Osteoblast (primary cell): Measurements from ENCODE around the gene OR10H2. TPM values are rescaled to one million over a fixed set of nuclear protein-coding genes. Genes with fewer than 3 reads are reported as not detected.

ENCODE experiments used
- DNase-seq: peaks from one replicate; pipeline ENCODE4 v3.0.0; 2011; ENCODE audit warnings: low spot score, mixed read lengths; ENCODE audit not compliant: insufficient read length; ENCODE audit errors: missing footprints
- H2AFZ ChIP-seq: 2 replicates; pipeline ENCODE4 v1.6.0; 2011; ENCODE audit warnings: mild to moderate bottlenecking, low read length
- H3K27ac ChIP-seq: 2 replicates; pipeline ENCODE4 v1.5.1; 2011; ENCODE audit warnings: mild to moderate bottlenecking, low read depth, low read length, moderate library complexity
- H3K27me3 ChIP-seq: 2 replicates; pipeline ENCODE4 v1.6.0; 2012; ENCODE audit warnings: mild to moderate bottlenecking, control low read depth, inconsistent platforms, low read length, moderate library complexity; ENCODE audit not compliant: insufficient read depth
- H3K36me3 ChIP-seq: 2 replicates; pipeline ENCODE4 v1.5.1; 2011; ENCODE audit warnings: mild to moderate bottlenecking, low read length, control low read depth, moderate library complexity; ENCODE audit not compliant: insufficient read depth
- H3K4me1 ChIP-seq: 2 replicates; pipeline ENCODE4 v1.5.1; 2011; ENCODE audit warnings: mild to moderate bottlenecking, low read length, control low read depth, moderate library complexity; ENCODE audit not compliant: insufficient read depth
- H3K4me2 ChIP-seq: 2 replicates; pipeline ENCODE4 v1.6.0; 2011; ENCODE audit warnings: mild to moderate bottlenecking, low read length; ENCODE audit not compliant: insufficient read depth
- H3K4me3 ChIP-seq: fragments of 200-600 bp; sonication (generic); 3 replicates; pipeline ENCODE4 v1.5.1; 2012; ENCODE audit warnings: mild to moderate bottlenecking, low read length, inconsistent platforms; ENCODE audit not compliant: insufficient read depth
- H3K79me2 ChIP-seq: 2 replicates; pipeline ENCODE4 v1.6.0; 2012; ENCODE audit warnings: mild to moderate bottlenecking, low read length, control low read depth, inconsistent platforms; ENCODE audit not compliant: insufficient read depth
- H3K9me3 ChIP-seq: 2 replicates; pipeline ENCODE4 v1.5.1; 2011; ENCODE audit warnings: low read depth, low read length, control low read depth
- H4K20me1 ChIP-seq: 2 replicates; pipeline ENCODE4 v1.6.0; 2012; ENCODE audit warnings: mild to moderate bottlenecking, low read length, control low read depth; ENCODE audit not compliant: insufficient read depth
- total RNA-seq: library from RNA; depleted of rRNA; stranded (reverse); fragments of >200 nt; gene quantifications from 2 replicates; pipeline ENCODE4 v1.2.3, GENCODE V29; 2012
- TF ChIP-seq, protein P1 (sequence below): IDR thresholded peaks from 2 replicates; pipeline ENCODE4 v1.5.1; 2011; ENCODE audit warnings: mild to moderate bottlenecking, low read depth, low read length, moderate library complexity; ENCODE audit errors: extremely low read depth

OR10H2 gene
- total RNA-seq, 1 donor, result not detected

DNA sequence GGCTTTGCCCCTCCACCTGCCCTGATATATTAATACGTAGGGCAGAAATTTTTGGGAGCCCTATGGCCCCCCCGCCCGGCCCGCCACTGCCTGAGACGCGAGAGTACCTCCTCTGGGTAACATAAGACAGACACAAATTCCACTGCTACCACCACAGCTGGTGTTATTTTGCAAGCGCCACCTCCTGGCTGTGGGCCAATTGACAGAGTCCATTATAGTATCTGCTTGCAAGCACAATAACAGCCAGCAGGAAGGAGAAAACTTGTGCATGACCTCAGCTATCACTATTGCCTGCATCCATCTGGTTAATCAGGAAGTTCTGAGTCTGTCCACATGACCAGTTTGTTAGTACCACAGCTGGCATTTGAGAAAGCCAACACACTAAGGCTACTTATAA lies 25.3 kb upstream of the OR10H2 start:
- H3K4me3 ChIP-seq, result no peak overlapping the region
- TF ChIP-seq, protein P1, sequence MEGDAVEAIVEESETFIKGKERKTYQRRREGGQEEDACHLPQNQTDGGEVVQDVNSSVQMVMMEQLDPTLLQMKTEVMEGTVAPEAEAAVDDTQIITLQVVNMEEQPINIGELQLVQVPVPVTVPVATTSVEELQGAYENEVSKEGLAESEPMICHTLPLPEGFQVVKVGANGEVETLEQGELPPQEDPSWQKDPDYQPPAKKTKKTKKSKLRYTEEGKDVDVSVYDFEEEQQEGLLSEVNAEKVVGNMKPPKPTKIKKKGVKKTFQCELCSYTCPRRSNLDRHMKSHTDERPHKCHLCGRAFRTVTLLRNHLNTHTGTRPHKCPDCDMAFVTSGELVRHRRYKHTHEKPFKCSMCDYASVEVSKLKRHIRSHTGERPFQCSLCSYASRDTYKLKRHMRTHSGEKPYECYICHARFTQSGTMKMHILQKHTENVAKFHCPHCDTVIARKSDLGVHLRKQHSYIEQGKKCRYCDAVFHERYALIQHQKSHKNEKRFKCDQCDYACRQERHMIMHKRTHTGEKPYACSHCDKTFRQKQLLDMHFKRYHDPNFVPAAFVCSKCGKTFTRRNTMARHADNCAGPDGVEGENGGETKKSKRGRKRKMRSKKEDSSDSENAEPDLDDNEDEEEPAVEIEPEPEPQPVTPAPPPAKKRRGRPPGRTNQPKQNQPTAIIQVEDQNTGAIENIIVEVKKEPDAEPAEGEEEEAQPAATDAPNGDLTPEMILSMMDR, result no peak
- DNase-seq, result no peak
- H3K4me2 ChIP-seq, result no peak overlapping the region
- H3K27me3 ChIP-seq, result no peaks in the 10 kb centered on the region
- H3K27ac ChIP-seq, result no peak overlapping the region
- no peaks in the 10 kb centered on the region for H4K20me1 ChIP-seq
- H3K9me3 ChIP-seq, result no peaks in the 10 kb centered on the region
- H3K79me2 ChIP-seq, result no peaks in the 10 kb centered on the region
- no peaks in the 10 kb centered on the region for H3K36me3 ChIP-seq
- H3K4me1 ChIP-seq, result no peaks in the 10 kb centered on the region
- H2AFZ ChIP-seq, result no peak overlapping the region

- Histone ChIP-seq H3K4me1 (no peaks in the 10 kb centered on the region), H3K27ac (no peak overlapping the region)
These were observed 13.2 kb upstream of the OR10H2 start for GRCh38 chr19:15714638-15715037.

DNA sequence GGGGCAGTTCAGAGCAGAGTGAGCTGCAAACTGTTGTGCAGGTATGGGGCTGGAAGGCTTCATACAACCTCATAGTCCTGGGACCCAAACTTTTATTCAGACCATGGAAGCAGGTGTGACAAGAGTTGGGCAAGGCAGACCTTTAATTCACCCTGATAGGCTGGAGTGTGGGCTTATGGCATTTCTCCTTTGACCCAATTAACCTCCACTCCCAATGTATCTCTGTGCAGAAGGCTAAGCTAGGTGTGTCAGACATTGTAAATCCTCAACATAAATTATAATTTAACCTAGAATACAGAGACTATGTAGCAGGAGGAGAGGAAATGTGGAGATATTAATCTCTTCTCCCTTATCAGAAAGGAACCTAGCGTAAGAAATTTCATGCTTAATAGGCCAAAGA lies 12.2 kb upstream of the OR10H2 start:
- no peaks in the 10 kb centered on the region for H4K20me1 ChIP-seq
- no peaks in the 10 kb centered on the region for H3K27me3 ChIP-seq
- no peaks in the 10 kb centered on the region for H3K36me3 ChIP-seq
- no peak overlapping the region for H3K27ac ChIP-seq
- TF ChIP-seq, protein P1, result no peak
- H3K4me2 ChIP-seq, result no peak overlapping the region
- no peak for DNase-seq
- no peaks in the 10 kb centered on the region for H3K4me1 ChIP-seq
- no peaks in the 10 kb centered on the region for H3K79me2 ChIP-seq
- no peaks in the 10 kb centered on the region for H3K9me3 ChIP-seq
- H2AFZ ChIP-seq, result no peak overlapping the region
- H3K4me3 ChIP-seq, result no peak overlapping the region

More at GRCh38 chr19:15714638-15715037, 13.2 kb upstream of the OR10H2 start:
- no peaks in the 10 kb centered on the region for H3K36me3 ChIP-seq
- H3K9me3 ChIP-seq, result no peaks in the 10 kb centered on the region
- H3K4me3 ChIP-seq, result no peak overlapping the region
- no peaks in the 10 kb centered on the region for H3K27me3 ChIP-seq
- no peak for DNase-seq
- no peaks in the 10 kb centered on the region for H3K79me2 ChIP-seq
- TF ChIP-seq, protein P1, result no peak
- no peak overlapping the region for H2AFZ ChIP-seq
- H3K4me2 ChIP-seq, result no peak overlapping the region
- H4K20me1 ChIP-seq, result no peaks in the 10 kb centered on the region

DNA sequence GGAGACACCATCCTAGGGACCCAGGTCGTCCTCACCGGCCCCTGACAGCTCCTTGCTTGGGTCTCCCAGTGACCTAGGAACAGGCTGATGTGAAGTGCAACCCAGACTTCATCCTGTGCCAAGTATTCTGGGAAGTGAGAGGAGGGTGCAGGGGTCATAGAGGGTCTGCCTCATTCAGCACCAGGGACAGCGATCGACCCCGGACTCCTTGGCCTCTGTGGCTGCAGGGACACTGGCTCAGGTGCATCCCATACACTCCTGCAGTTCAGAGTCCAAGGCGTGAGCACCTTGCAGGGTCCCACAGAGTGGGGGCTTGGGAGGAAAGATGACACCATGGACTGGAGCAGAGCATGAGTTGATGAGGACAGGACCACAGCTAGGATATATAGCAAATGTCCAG lies 10.0 kb upstream of the OR10H2 start:
- H3K4me1 ChIP-seq, result no peaks in the 10 kb centered on the region
- no peak overlapping the region for H3K4me2 ChIP-seq
- no peak overlapping the region for H2AFZ ChIP-seq
- H3K36me3 ChIP-seq, result no peaks in the 10 kb centered on the region
- TF ChIP-seq, protein P1, result no peak
- H3K27ac ChIP-seq, result no peak overlapping the region
- no peaks in the 10 kb centered on the region for H3K79me2 ChIP-seq
- no peaks in the 10 kb centered on the region for H3K9me3 ChIP-seq
- DNase-seq, result no peak
- no peaks in the 10 kb centered on the region for H3K27me3 ChIP-seq
- H4K20me1 ChIP-seq, result no peaks in the 10 kb centered on the region
- H3K4me3 ChIP-seq, result no peak overlapping the region
